GM23248 (cell line): ENCODE data around the gene SMARCD3. TPM values are rescaled to one million over a fixed set of nuclear protein-coding genes. Genes with fewer than 3 reads are reported as not detected.

Experiments used
- DNase-seq: peaks from one replicate; pipeline ENCODE4 v3.0.0-alpha.2; 2015
- H2AFZ ChIP-seq: fragments of 200-600 bp; sonication (generic); 2 replicates; pipeline ENCODE4 v1.6.1; 2016; ENCODE audit warnings: antibody characterized with exemption
- H3F3A ChIP-seq: fragments of 200-600 bp; sonication (generic); 2 replicates; pipeline ENCODE4 v1.6.1; 2016; ENCODE audit warnings: mild to moderate bottlenecking, antibody characterized with exemption, mixed run types; ENCODE audit not compliant: insufficient read depth
- H3K27ac ChIP-seq: fragments of 200-600 bp; sonication (generic); 2 replicates; pipeline ENCODE4 v1.5.1; 2016; ENCODE audit warnings: mild to moderate bottlenecking
- H3K27me3 ChIP-seq: fragments of 200-600 bp; sonication (generic); replicated peaks from 2 replicates; pipeline ENCODE4 v1.6.1; 2016; ENCODE audit warnings: mild to moderate bottlenecking; ENCODE audit not compliant: insufficient read depth
- H3K36me3 ChIP-seq: fragments of 200-600 bp; sonication (generic); 2 replicates; pipeline ENCODE4 v1.6.1; 2016; ENCODE audit warnings: low read depth, mild to moderate bottlenecking
- H3K4me1 ChIP-seq: fragments of 200-600 bp; sonication (generic); 2 replicates; pipeline ENCODE4 v1.6.1; 2016; ENCODE audit warnings: mild to moderate bottlenecking; ENCODE audit not compliant: insufficient read depth
- H3K4me2 ChIP-seq: fragments of 200-600 bp; sonication (generic); one replicate; pipeline ENCODE4 v1.6.1; 2016; ENCODE audit warnings: mild to moderate bottlenecking; ENCODE audit not compliant: unreplicated experiment
- H3K4me3 ChIP-seq: fragments of 200-600 bp; sonication (generic); 2 replicates; pipeline ENCODE4 v1.5.1; 2016; ENCODE audit warnings: mild to moderate bottlenecking
- H3K79me2 ChIP-seq: fragments of 200-600 bp; sonication (generic); 2 replicates; pipeline ENCODE4 v1.6.1; 2016; ENCODE audit warnings: mild to moderate bottlenecking; ENCODE audit not compliant: insufficient read depth
- H3K9ac ChIP-seq: fragments of 200-600 bp; sonication (generic); 2 replicates; pipeline ENCODE4 v1.6.1; 2016; ENCODE audit warnings: mild to moderate bottlenecking
- H3K9me2 ChIP-seq: fragments of 200-600 bp; sonication (generic); 2 replicates; pipeline ENCODE4 v1.6.1; 2016; ENCODE audit warnings: mixed run types, mild to moderate bottlenecking, moderate library complexity; ENCODE audit not compliant: insufficient read depth
- H3K9me3 ChIP-seq: fragments of 200-600 bp; sonication (generic); one replicate; pipeline ENCODE4 v1.6.1; 2017; ENCODE audit warnings: low read depth
- H4K20me1 ChIP-seq: fragments of 200-600 bp; sonication (generic); 2 replicates; pipeline ENCODE4 v1.6.0; 2016; ENCODE audit not compliant: insufficient read depth
- EZH2 ChIP-seq: fragments of 200-600 bp; sonication (generic); IDR thresholded peaks from 2 replicates; pipeline ENCODE4 v1.6.1; 2018; ENCODE audit warnings: antibody characterized with exemption, mild to moderate bottlenecking; ENCODE audit not compliant: insufficient read depth, poor library complexity, severe bottlenecking
- EZH2phosphoT487 ChIP-seq: fragments of 200-600 bp; sonication (generic); IDR thresholded peaks from 2 replicates; pipeline ENCODE4 v1.6.1; 2018; ENCODE audit warnings: antibody characterized with exemption, moderate library complexity, mild to moderate bottlenecking, low read depth; ENCODE audit not compliant: insufficient read depth
- WGBS, 2 experiments: methylation state at CpG; one replicate each; pipeline ENCODE4 v1.1.6; 2015 to 2017; ENCODE audit warnings: low lambda C conversion rate in 2 of 2, low coverage in 1 of 2; ENCODE audit errors: missing lambda C conversion rate in 2 of 2; 5-methylcytosine and 5-hydroxymethylcytosine counted together
- in situ Hi-C: fragments of 300-500 bp; cut with MboI; formaldehyde crosslinking; loops from 2 replicates; pipeline ENCODE4 v1.15.0; 2020
- polyA plus RNA-seq: library from polyadenylated mRNA; unstranded; fragments of >200 nt; fragmentation: Nextera tagmentation; extraction: Ambion mirVana; gene quantifications from 2 replicates; pipeline ENCODE4 v1.2.1, GENCODE V29; 2016
- total RNA-seq: library from RNA; depleted of rRNA; stranded (reverse); fragments of >200 nt; shearing (Covaris generic); gene quantifications from 2 replicates; pipeline ENCODE4 v1.2.3, GENCODE V29; 2014

The SMARCD3 gene
- total and polyA plus RNA-seq, 2 experiments from 2014 or later, result 22.4 to 32.2 TPM

GRCh38 chr7:151218170-151218569, 30.3 kb downstream of the SMARCD3 start:
- no peak for DNase-seq
- Histone ChIP-seq H3F3A (no peaks in the 10 kb centered on the region), H3K27ac (no peak overlapping the region), H3K4me1 (no peaks in the 10 kb centered on the region), H3K9me2 (no peaks in the 10 kb centered on the region), H3K36me3 (peaks cover 50% of the 10 kb centered on the region), H3K4me3 (no peak overlapping the region), H2AFZ (no peak overlapping the region), H4K20me1 (no peaks in the 10 kb centered on the region), H3K27me3 (no peaks in the 10 kb centered on the region), H3K79me2 (no peaks in the 10 kb centered on the region), H3K9ac (no peak overlapping the region), H3K9me3 (no peaks in the 10 kb centered on the region), H3K4me2 (no peak overlapping the region)
- TF ChIP-seq EZH2 (no peak), EZH2phosphoT487 (no peak)
- 98 to 100% methylated on average over 9 of the region's 9 CpGs for WGBS, 2 experiments
- in situ Hi-C loops, result no loop called here

- Histone ChIP-seq H3K4me1 (no peaks in the 10 kb centered on the region), H4K20me1 (no peaks in the 10 kb centered on the region), H3K4me3 (no peak overlapping the region), H3K79me2 (no peaks in the 10 kb centered on the region), H3K27ac (no peak overlapping the region), H3K36me3 (peaks cover 32% of the 10 kb centered on the region; the same call in 1 of the 2 replicates), H3K9me2 (no peaks in the 10 kb centered on the region), H3K4me2 (no peak overlapping the region), H3K9ac (no peak overlapping the region), H3F3A (peaks cover 5% of the 10 kb centered on the region; the same call in 1 of the 2 replicates), H3K27me3 (no peaks in the 10 kb centered on the region), H2AFZ (no peak overlapping the region), H3K9me3 (no peaks in the 10 kb centered on the region)
- DNase-seq, result no peak
- TF ChIP-seq EZH2phosphoT487 (no peak), EZH2 (no peak)
- in situ Hi-C loops, result no loop called here
- WGBS, 2 experiments, result 97 to 100% methylated on average over 5 of the region's 5 CpGs
Observed at GRCh38 chr7:151215396-151215795, 33.1 kb downstream of the SMARCD3 start.

GRCh38 chr7:151213826-151214225, 34.7 kb downstream of the SMARCD3 start:
- no peaks in the 10 kb centered on the region for H3K27me3 ChIP-seq
- no peaks in the 10 kb centered on the region for H4K20me1 ChIP-seq
- H3K9ac ChIP-seq, result no peak overlapping the region
- no peak overlapping the region for H3K27ac ChIP-seq
- H3K9me3 ChIP-seq, result no peaks in the 10 kb centered on the region
- no peaks in the 10 kb centered on the region for H3K9me2 ChIP-seq
- no peak overlapping the region for H2AFZ ChIP-seq
- H3K4me3 ChIP-seq, result no peak overlapping the region
- in situ Hi-C loops, result no loop called here
- TF ChIP-seq EZH2 (no peak), EZH2phosphoT487 (no peak)
- 72 to 76% methylated on average over 3 of the region's 3 CpGs for whole genome bisulfite sequencing, 2 experiments
- H3F3A ChIP-seq, result peaks cover 5% of the 10 kb centered on the region; the same call in 1 of the 2 replicates
- no peaks in the 10 kb centered on the region for H3K79me2 ChIP-seq
- H3K4me1 ChIP-seq, result no peaks in the 10 kb centered on the region
- H3K4me2 ChIP-seq, result no peak overlapping the region
- H3K36me3 ChIP-seq, result peaks cover 24% of the 10 kb centered on the region; the same call in 1 of the 2 replicates
- DNase-seq, result no peak

- in situ Hi-C loops, result no loop called here
- no peaks in the 10 kb centered on the region for H4K20me1 ChIP-seq
Observed at GRCh38 chr7:151212626-151213025, 35.9 kb downstream of the SMARCD3 start.

More at GRCh38 chr7:151212626-151213025, 35.9 kb downstream of the SMARCD3 start:
- no peak for TF ChIP-seq EZH2
- no peak for TF ChIP-seq EZH2phosphoT487
- Histone ChIP-seq H3K4me3 (no peak overlapping the region), H3K9me3 (no peaks in the 10 kb centered on the region), H3K27ac (no peak overlapping the region), H3K4me2 (no peak overlapping the region), H3K36me3 (peaks cover 20% of the 10 kb centered on the region; the same call in 1 of the 2 replicates), H3K4me1 (no peaks in the 10 kb centered on the region), H2AFZ (no peak overlapping the region), H3K79me2 (no peaks in the 10 kb centered on the region), H3F3A (peaks cover 5% of the 10 kb centered on the region; the same call in 1 of the 2 replicates), H3K27me3 (no peaks in the 10 kb centered on the region; the same call in 1 of the 2 replicates), H3K9ac (no peak overlapping the region), H3K9me2 (no peaks in the 10 kb centered on the region)
- DNase-seq, result no peak
- 80 to 85% methylated on average over 5 of the region's 5 CpGs for WGBS, 2 experiments
